ENCODE data around the gene CFAP206. TPM values are rescaled to one million over a fixed set of nuclear protein-coding genes. Genes with fewer than 3 reads are reported as not detected.

The CFAP206 gene
- total and polyA plus RNA-seq, 2 experiments from 2014 or later, result not detected

GRCh38 chr6:87366899-87367298 lies 40.9 kb upstream of the CFAP206 start:
- no peak overlapping the region for H3K27ac ChIP-seq (ENCODE audit: low read depth)
- no peak for TF ChIP-seq CREB1 (CRISPR knock-in tag; IDR thresholded peaks at IDR 0.05; ENCODE audit: low read depth)
- no peak for TF ChIP-seq REST (IDR thresholded peaks at IDR 0.05; ENCODE audit: unreplicated experiment)
- TF ChIP-seq ETS1 (IDR thresholded peaks at IDR 0.05), result no peak
- TF ChIP-seq NANOG (IDR thresholded peaks at IDR 0.05; ENCODE audit: borderline replicate concordance), result no peak
- TF ChIP-seq, protein P1, sequence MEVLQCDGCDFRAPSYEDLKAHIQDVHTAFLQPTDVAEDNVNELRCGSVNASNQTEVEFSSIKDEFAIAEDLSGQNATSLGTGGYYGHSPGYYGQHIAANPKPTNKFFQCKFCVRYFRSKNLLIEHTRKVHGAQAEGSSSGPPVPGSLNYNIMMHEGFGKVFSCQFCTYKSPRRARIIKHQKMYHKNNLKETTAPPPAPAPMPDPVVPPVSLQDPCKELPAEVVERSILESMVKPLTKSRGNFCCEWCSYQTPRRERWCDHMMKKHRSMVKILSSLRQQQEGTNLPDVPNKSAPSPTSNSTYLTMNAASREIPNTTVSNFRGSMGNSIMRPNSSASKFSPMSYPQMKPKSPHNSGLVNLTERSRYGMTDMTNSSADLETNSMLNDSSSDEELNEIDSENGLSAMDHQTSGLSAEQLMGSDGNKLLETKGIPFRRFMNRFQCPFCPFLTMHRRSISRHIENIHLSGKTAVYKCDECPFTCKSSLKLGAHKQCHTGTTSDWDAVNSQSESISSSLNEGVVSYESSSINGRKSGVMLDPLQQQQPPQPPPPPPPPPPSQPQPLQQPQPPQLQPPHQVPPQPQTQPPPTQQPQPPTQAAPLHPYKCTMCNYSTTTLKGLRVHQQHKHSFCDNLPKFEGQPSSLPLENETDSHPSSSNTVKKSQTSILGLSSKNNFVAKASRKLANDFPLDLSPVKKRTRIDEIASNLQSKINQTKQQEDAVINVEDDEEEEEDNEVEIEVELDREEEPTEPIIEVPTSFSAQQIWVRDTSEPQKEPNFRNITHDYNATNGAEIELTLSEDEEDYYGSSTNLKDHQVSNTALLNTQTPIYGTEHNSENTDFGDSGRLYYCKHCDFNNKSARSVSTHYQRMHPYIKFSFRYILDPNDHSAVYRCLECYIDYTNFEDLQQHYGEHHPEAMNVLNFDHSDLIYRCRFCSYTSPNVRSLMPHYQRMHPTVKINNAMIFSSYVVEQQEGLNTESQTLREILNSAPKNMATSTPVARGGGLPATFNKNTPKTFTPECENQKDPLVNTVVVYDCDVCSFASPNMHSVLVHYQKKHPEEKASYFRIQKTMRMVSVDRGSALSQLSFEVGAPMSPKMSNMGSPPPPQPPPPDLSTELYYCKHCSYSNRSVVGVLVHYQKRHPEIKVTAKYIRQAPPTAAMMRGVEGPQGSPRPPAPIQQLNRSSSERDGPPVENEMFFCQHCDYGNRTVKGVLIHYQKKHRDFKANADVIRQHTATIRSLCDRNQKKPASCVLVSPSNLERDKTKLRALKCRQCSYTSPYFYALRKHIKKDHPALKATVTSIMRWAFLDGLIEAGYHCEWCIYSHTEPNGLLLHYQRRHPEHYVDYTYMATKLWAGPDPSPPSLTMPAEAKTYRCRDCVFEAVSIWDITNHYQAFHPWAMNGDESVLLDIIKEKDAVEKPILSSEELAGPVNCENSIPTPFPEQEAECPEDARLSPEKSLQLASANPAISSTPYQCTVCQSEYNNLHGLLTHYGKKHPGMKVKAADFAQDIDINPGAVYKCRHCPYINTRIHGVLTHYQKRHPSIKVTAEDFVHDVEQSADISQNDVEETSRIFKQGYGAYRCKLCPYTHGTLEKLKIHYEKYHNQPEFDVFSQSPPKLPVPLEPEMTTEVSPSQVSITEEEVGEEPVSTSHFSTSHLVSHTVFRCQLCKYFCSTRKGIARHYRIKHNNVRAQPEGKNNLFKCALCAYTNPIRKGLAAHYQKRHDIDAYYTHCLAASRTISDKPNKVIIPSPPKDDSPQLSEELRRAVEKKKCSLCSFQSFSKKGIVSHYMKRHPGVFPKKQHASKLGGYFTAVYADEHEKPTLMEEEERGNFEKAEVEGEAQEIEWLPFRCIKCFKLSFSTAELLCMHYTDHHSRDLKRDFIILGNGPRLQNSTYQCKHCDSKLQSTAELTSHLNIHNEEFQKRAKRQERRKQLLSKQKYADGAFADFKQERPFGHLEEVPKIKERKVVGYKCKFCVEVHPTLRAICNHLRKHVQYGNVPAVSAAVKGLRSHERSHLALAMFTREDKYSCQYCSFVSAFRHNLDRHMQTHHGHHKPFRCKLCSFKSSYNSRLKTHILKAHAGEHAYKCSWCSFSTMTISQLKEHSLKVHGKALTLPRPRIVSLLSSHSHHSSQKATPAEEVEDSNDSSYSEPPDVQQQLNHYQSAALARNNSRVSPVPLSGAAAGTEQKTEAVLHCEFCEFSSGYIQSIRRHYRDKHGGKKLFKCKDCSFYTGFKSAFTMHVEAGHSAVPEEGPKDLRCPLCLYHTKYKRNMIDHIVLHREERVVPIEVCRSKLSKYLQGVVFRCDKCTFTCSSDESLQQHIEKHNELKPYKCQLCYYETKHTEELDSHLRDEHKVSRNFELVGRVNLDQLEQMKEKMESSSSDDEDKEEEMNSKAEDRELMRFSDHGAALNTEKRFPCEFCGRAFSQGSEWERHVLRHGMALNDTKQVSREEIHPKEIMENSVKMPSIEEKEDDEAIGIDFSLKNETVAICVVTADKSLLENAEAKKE (CRISPR knock-in tag; IDR thresholded peaks at IDR 0.05), result no peak
- TF ChIP-seq STAT1 (IDR thresholded peaks at IDR 0.05; ENCODE audit: unreplicated experiment), result no peak
- no peak for TF ChIP-seq ZNF114 (CRISPR knock-in tag; IDR thresholded peaks at IDR 0.05)
- TF ChIP-seq EZH2phosphoT487 (IDR thresholded peaks at IDR 0.05; ENCODE audit: unreplicated experiment), result no peak
- TF ChIP-seq, protein P2, sequence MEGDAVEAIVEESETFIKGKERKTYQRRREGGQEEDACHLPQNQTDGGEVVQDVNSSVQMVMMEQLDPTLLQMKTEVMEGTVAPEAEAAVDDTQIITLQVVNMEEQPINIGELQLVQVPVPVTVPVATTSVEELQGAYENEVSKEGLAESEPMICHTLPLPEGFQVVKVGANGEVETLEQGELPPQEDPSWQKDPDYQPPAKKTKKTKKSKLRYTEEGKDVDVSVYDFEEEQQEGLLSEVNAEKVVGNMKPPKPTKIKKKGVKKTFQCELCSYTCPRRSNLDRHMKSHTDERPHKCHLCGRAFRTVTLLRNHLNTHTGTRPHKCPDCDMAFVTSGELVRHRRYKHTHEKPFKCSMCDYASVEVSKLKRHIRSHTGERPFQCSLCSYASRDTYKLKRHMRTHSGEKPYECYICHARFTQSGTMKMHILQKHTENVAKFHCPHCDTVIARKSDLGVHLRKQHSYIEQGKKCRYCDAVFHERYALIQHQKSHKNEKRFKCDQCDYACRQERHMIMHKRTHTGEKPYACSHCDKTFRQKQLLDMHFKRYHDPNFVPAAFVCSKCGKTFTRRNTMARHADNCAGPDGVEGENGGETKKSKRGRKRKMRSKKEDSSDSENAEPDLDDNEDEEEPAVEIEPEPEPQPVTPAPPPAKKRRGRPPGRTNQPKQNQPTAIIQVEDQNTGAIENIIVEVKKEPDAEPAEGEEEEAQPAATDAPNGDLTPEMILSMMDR (conservative IDR thresholded peaks at IDR 0.05; ENCODE audit: low read depth in 2 of 2), result no peak
- TF ChIP-seq EZH2 (IDR thresholded peaks at IDR 0.05; ENCODE audit: low read depth, unreplicated experiment), result no peak
- no peak for TF ChIP-seq JUNB (IDR thresholded peaks at IDR 0.05; ENCODE audit: unreplicated experiment)
- no peak overlapping the region for H3K4me2 ChIP-seq
- Mint-ChIP-seq H3K36me3 (ENCODE audit: low read depth) (peaks cover 37% of the 10 kb centered on the region), H3K9me3 (peaks cover 39% of the 10 kb centered on the region), H3K4me3 (no peak overlapping the region), H3K4me1 (no peaks in the 10 kb centered on the region), H3K27me3 (ENCODE audit: insufficient read depth, low read depth, poor library complexity) (no peaks in the 10 kb centered on the region), H3K27ac (no peak overlapping the region)
- no peaks in the 10 kb centered on the region for H3K4me1 ChIP-seq (ENCODE audit: insufficient read depth)
- peaks cover 4% of the 10 kb centered on the region; the same call in 1 of the 2 replicates for H3K9me2 ChIP-seq (ENCODE audit: insufficient read depth)
- no peak overlapping the region for H3K4me3 ChIP-seq
- no peaks in the 10 kb centered on the region for H3F3A ChIP-seq (replicated peaks; ENCODE audit: low read depth)
- no peaks in the 10 kb centered on the region for H4K20me1 ChIP-seq (replicated peaks; ENCODE audit: insufficient read depth)
- ATAC-seq (no peak), DNase-seq (ENCODE audit: low spot score) (no peak)
- H3K27me3 ChIP-seq (ENCODE audit: insufficient read depth), result no peaks in the 10 kb centered on the region
- H3K79me2 ChIP-seq (replicated peaks; ENCODE audit: insufficient read depth), result no peaks in the 10 kb centered on the region
- H3K36me3 ChIP-seq (ENCODE audit: insufficient read depth), result no peaks in the 10 kb centered on the region; the same call in 1 of the 2 replicates
- H2AFZ ChIP-seq, result no peak overlapping the region
